ENCODE results near the gene TMEM141.
"Not testable (repeated sequence)": the region's sequence is repeated elsewhere in the genome, so short reads cannot be mapped to it uniquely, and the experiment has no call there.

TMEM141 gene

GRCh38 chr9:136786451-136786850 is 4.7 kb upstream of the TMEM141 start:
- DNase-seq (ENCODE audit: low read depth) = no peak
- H3K4me3 ChIP-seq (ENCODE audit: low read length) = no peak overlapping the region
- no peak for TF ChIP-seq CTCF (IDR thresholded peaks at IDR 0.05; ENCODE audit: insufficient read depth, low read depth, low read length, missing control alignments)

GRCh38 chr9:136786983-136787382 is 4.2 kb upstream of the TMEM141 start:
- DNase-seq (ENCODE audit: low read depth); H3K4me3 ChIP-seq (ENCODE audit: low read length): not testable (repeated sequence)

GRCh38 chr9:136787690-136788400 is 3.3 kb upstream of the TMEM141 start:
- no peak overlapping the region for H3K4me3 ChIP-seq (ENCODE audit: low read length)
- peak; percentile 70 for TF ChIP-seq CTCF (IDR thresholded peaks at IDR 0.05; ENCODE audit: insufficient read depth, low read depth, low read length, missing control alignments)
- peak; percentile 55 for DNase-seq (ENCODE audit: low read depth)

- DNase-seq (ENCODE audit: low read depth); H3K4me3 ChIP-seq (ENCODE audit: low read length): not testable (repeated sequence)
Measured at GRCh38 chr9:136788644-136789522, 2.3 kb upstream of the TMEM141 start.

- DNase-seq (ENCODE audit: low read depth) = no peak
- no peak overlapping the region for H3K4me3 ChIP-seq (ENCODE audit: low read length)
- TF ChIP-seq CTCF (IDR thresholded peaks at IDR 0.05; ENCODE audit: insufficient read depth, low read depth, low read length, missing control alignments) = no peak
Measured at GRCh38 chr9:136789523-136789937, 1.6 kb upstream of the TMEM141 start.

GRCh38 chr9:136791516-136792276 is 552 bp downstream of the TMEM141 start:
- peak overlapping the region; percentile 86 for H3K4me3 ChIP-seq (ENCODE audit: low read length)
- DNase-seq (ENCODE audit: low read depth) = peak; percentile 90
- TF ChIP-seq CTCF (IDR thresholded peaks at IDR 0.05; ENCODE audit: insufficient read depth, low read depth, low read length, missing control alignments) = peak; percentile 94

- no peak for DNase-seq (ENCODE audit: low read depth)
- no peak for TF ChIP-seq CTCF (IDR thresholded peaks at IDR 0.05; ENCODE audit: insufficient read depth, low read depth, low read length, missing control alignments)
- peak overlapping the region; percentile 86 for H3K4me3 ChIP-seq (ENCODE audit: low read length)
Measured at GRCh38 chr9:136792321-136793085, 1.4 kb downstream of the TMEM141 start.
